OCI-LY3 (cell line): ENCODE measurements around the gene MAGI2.

Source experiments
- H2AFZ ChIP-seq: fragments of 200-600, 300-600 bp; shearing (Covaris generic); 2 replicates; pipeline ENCODE4 v1.6.0; 2014; ENCODE audit warnings: antibody characterized with exemption, low read depth, low read length
- H3K27ac ChIP-seq: fragments of 200-600, 300-600 bp; sonication (generic); 2 replicates; pipeline ENCODE4 v1.5.1; 2014; ENCODE audit warnings: mild to moderate bottlenecking, low read length, moderate library complexity, mixed read lengths
- H3K27me3 ChIP-seq: fragments of 200-600, 300-600 bp; sonication (generic); 2 replicates; pipeline ENCODE4 v1.6.1; 2014; ENCODE audit warnings: low read depth, low read length, mixed read lengths
- H3K36me3 ChIP-seq: fragments of 200-600, 300-600 bp; sonication (generic); replicated peaks from 2 replicates; pipeline ENCODE3; 2014; ENCODE audit warnings: low read depth, low read length, mixed read lengths
- H3K4me1 ChIP-seq: fragments of 300-600, 200-600 bp; sonication (generic); 2 replicates; pipeline ENCODE4 v1.6.1; 2014; ENCODE audit warnings: low read length, mixed read lengths
- H3K4me2 ChIP-seq: fragments of 200-600, 300-600 bp; sonication (generic); 2 replicates; pipeline ENCODE4 v1.6.1; 2014; ENCODE audit warnings: low read length, mixed read lengths
- H3K4me3 ChIP-seq: fragments of 300-600, 200-600 bp; sonication (generic); 2 replicates; pipeline ENCODE4 v1.5.1; 2014; ENCODE audit warnings: antibody characterized with exemption, mild to moderate bottlenecking, low read length, moderate library complexity
- H3K79me2 ChIP-seq: fragments of 300-600, 200-600 bp; shearing (Covaris generic); 2 replicates; pipeline ENCODE4 v1.6.1; 2014; ENCODE audit warnings: mild to moderate bottlenecking, low read length, mixed read lengths
- H3K9ac ChIP-seq: fragments of 300-600, 200-600 bp; shearing (Covaris generic); 2 replicates; pipeline ENCODE4 v1.6.0; 2014; ENCODE audit warnings: mild to moderate bottlenecking, low read length, moderate library complexity
- H3K9me3 ChIP-seq: fragments of 200-600, 300-600 bp; shearing (Covaris generic); 2 replicates; pipeline ENCODE4 v1.6.1; 2014; ENCODE audit warnings: low read length, mixed read lengths; ENCODE audit not compliant: insufficient read depth
- H4K20me1 ChIP-seq: fragments of 200-600, 300-600 bp; sonication (generic); 2 replicates; pipeline ENCODE4 v1.6.1; 2016; ENCODE audit warnings: low read length, mixed read lengths; ENCODE audit not compliant: insufficient read depth
- CTCF ChIP-seq: fragments of 200-600, 300-600 bp; sonication (generic); IDR thresholded peaks from 2 replicates; pipeline ENCODE4 v1.5.1; 2014; ENCODE audit warnings: antibody characterized with exemption, low read length, low read depth
- EZH2phosphoT487 ChIP-seq: fragments of 200-600 bp; shearing (Covaris generic); IDR thresholded peaks from 2 replicates; pipeline ENCODE4 v1.6.1; 2018; ENCODE audit warnings: antibody characterized with exemption, mixed run types, low read depth

Gene MAGI2

GRCh38 chr7:78535655-78536054, 917.8 kb downstream of the MAGI2 start:
- no peaks in the 10 kb centered on the region for H3K36me3 ChIP-seq
- TF ChIP-seq EZH2phosphoT487 (no peak), CTCF (no peak)
- no peaks in the 10 kb centered on the region for H3K4me1 ChIP-seq
- no peak overlapping the region for H2AFZ ChIP-seq
- no peak overlapping the region for H3K4me2 ChIP-seq
- no peaks in the 10 kb centered on the region for H3K9me3 ChIP-seq
- no peaks in the 10 kb centered on the region for H4K20me1 ChIP-seq
- no peak overlapping the region for H3K27ac ChIP-seq
- no peaks in the 10 kb centered on the region for H3K27me3 ChIP-seq
- H3K4me3 ChIP-seq: no peak overlapping the region
- H3K9ac ChIP-seq: no peak overlapping the region
- no peaks in the 10 kb centered on the region for H3K79me2 ChIP-seq

- H3K27ac ChIP-seq: no peak overlapping the region
- no peaks in the 10 kb centered on the region for H3K79me2 ChIP-seq
Measured at GRCh38 chr7:78530351-78530750, 923.1 kb downstream of the MAGI2 start.

DNA sequence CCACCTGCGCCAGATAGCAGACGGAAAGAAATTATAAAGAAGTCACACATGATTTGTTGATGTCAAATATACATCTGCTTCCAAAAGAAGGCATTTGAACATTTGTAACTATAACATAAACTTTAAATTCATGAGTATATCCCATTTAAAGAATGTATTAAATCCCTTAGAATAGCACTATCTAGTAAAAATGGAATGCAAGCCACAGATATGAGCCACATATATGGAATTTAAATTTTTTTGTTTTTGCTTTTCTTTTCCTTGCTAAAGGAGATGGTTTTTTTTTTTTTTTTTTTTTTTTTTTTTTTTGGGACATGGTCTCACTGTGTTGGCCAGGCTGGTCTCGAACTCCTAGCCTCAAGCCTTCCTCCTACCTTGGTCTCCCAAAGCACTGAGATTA, 924.1 kb downstream of the MAGI2 start:
- Histone ChIP-seq H3K36me3 (no peaks in the 10 kb centered on the region), H3K27me3 (no peaks in the 10 kb centered on the region), H3K27ac (no peak overlapping the region), H4K20me1 (no peaks in the 10 kb centered on the region), H3K9me3 (no peaks in the 10 kb centered on the region), H3K4me1 (no peaks in the 10 kb centered on the region), H3K79me2 (no peaks in the 10 kb centered on the region), H3K4me3 (no peak overlapping the region), H3K4me2 (no peak overlapping the region), H2AFZ (no peak overlapping the region), H3K9ac (no peak overlapping the region)
- no peak for TF ChIP-seq CTCF
- TF ChIP-seq EZH2phosphoT487: no peak

More at GRCh38 chr7:78530351-78530750, 923.1 kb downstream of the MAGI2 start:
- no peaks in the 10 kb centered on the region for H3K27me3 ChIP-seq
- TF ChIP-seq CTCF (no peak), EZH2phosphoT487 (no peak)
- no peak overlapping the region for H3K4me2 ChIP-seq
- H2AFZ ChIP-seq: no peak overlapping the region
- no peaks in the 10 kb centered on the region for H3K36me3 ChIP-seq
- no peaks in the 10 kb centered on the region for H3K9me3 ChIP-seq
- no peak overlapping the region for H3K4me3 ChIP-seq
- no peaks in the 10 kb centered on the region for H4K20me1 ChIP-seq
- H3K9ac ChIP-seq: no peak overlapping the region
- H3K4me1 ChIP-seq: no peaks in the 10 kb centered on the region

- Histone ChIP-seq H3K4me1 (no peaks in the 10 kb centered on the region), H3K4me3 (no peak overlapping the region), H4K20me1 (no peaks in the 10 kb centered on the region), H3K4me2 (no peak overlapping the region), H3K36me3 (no peaks in the 10 kb centered on the region), H3K9ac (no peak overlapping the region), H3K27me3 (no peaks in the 10 kb centered on the region), H3K79me2 (no peaks in the 10 kb centered on the region), H3K9me3 (no peaks in the 10 kb centered on the region), H2AFZ (no peak overlapping the region), H3K27ac (no peak overlapping the region)
- TF ChIP-seq CTCF: no peak
- no peak for TF ChIP-seq EZH2phosphoT487
Measured at GRCh38 chr7:78528964-78529363, 924.5 kb downstream of the MAGI2 start.
